PC-3 (cell line): Measurements from ENCODE around the gene SGK2. TPM values are rescaled to one million over a fixed set of nuclear protein-coding genes. Genes with fewer than 3 reads are reported as not detected.

Experiments used
- ATAC-seq: fragments of 200-7000 bp; cut with Tn5 transposase; 2 replicates; pipeline ENCODE4 v1.9.1; 2020; ENCODE audit warnings: mild to moderate bottlenecking, moderate library complexity
- BruUV-seq: library from RNA; stranded (reverse); fragments of 400-500 nt; replicated peaks from 2 replicates; lab custom pipeline; 2021; lab: Mats Ljungman, UMichigan
- CTCF ChIA-PET: fragments of 300-600 bp; sonication (Branson Sonifier 250); formaldehyde crosslinking; loops from one replicate; lab custom pipeline; 2022; ENCODE audit warnings: antibody characterized with exemption; lab: Charles Lee
- POLR2A ChIA-PET: fragments of 300-600 bp; sonication (Branson Sonifier 250); formaldehyde crosslinking; loops from one replicate; lab custom pipeline; 2022; ENCODE audit warnings: antibody characterized with exemption; ENCODE audit not compliant: unreplicated experiment; lab: Charles Lee
- DNase-seq: peaks from one replicate; pipeline ENCODE4 v3.0.0-alpha.2; 2015
- H2AFZ ChIP-seq: fragments of 300-600 bp; sonication (generic); 2 replicates; pipeline ENCODE4 v1.6.0; 2016; ENCODE audit warnings: antibody characterized with exemption, low read length
- H3F3A ChIP-seq: fragments of 300-600 bp; sonication (generic); one replicate; pipeline ENCODE4 v1.6.0; 2017; ENCODE audit warnings: antibody characterized with exemption, low read length, control low read depth, mild to moderate bottlenecking; ENCODE audit not compliant: unreplicated experiment
- H3K27ac ChIP-seq: fragments of 300-600 bp; sonication (generic); 2 replicates; pipeline ENCODE4 v1.5.1; 2016; ENCODE audit warnings: mild to moderate bottlenecking, low read length
- H3K27me3 ChIP-seq: fragments of 300-600 bp; sonication (generic); 2 replicates; pipeline ENCODE4 v1.6.1; 2016; ENCODE audit warnings: low read length, mixed read lengths
- H3K36me3 ChIP-seq: fragments of 300-600 bp; sonication (generic); 2 replicates; pipeline ENCODE4 v1.6.1; 2016; ENCODE audit warnings: low read depth, mixed run types, low read length, mixed read lengths
- H3K4me1 ChIP-seq: fragments of 300-600 bp; sonication (generic); 2 replicates; pipeline ENCODE4 v1.5.1; 2016; ENCODE audit warnings: low read length; ENCODE audit not compliant: insufficient read depth
- H3K4me2 ChIP-seq: fragments of 300-600 bp; sonication (generic); 2 replicates; pipeline ENCODE4 v1.6.0; 2016; ENCODE audit warnings: low read length
- H3K4me3 ChIP-seq: fragments of 300-600 bp; sonication (generic); 2 replicates; pipeline ENCODE4 v1.5.1; 2016; ENCODE audit warnings: mild to moderate bottlenecking, low read length, mixed read lengths
- H3K79me2 ChIP-seq: fragments of 300-600 bp; sonication (generic); 2 replicates; pipeline ENCODE4 v1.6.1; 2017; ENCODE audit warnings: low read length, mixed read lengths
- H3K9ac ChIP-seq: fragments of 300-600 bp; sonication (generic); 2 replicates; pipeline ENCODE4 v1.6.0; 2016; ENCODE audit warnings: mild to moderate bottlenecking, low read length
- H3K9me2 ChIP-seq: fragments of 300-600 bp; sonication (generic); replicated peaks from 2 replicates; pipeline ENCODE4 v1.6.1; 2016; ENCODE audit warnings: mixed run types, low read length, mixed read lengths
- H3K9me3 ChIP-seq: fragments of 300-600 bp; sonication (generic); 2 replicates; pipeline ENCODE4 v1.6.1; 2016; ENCODE audit warnings: low read length, mixed read lengths
- H4K20me1 ChIP-seq: fragments of 300-600 bp; sonication (generic); 2 replicates; pipeline ENCODE4 v1.6.1; 2016; ENCODE audit warnings: low read length, mixed read lengths
- CTCF ChIP-seq: fragments of 300-600 bp; sonication (generic); conservative IDR thresholded peaks from 2 replicates; pipeline ENCODE4 v1.5.1; 2017; ENCODE audit warnings: antibody characterized with exemption, low read depth, mild to moderate bottlenecking, low read length
- EZH2 ChIP-seq: fragments of 300-600 bp; sonication (generic); IDR thresholded peaks from one replicate; pipeline ENCODE4 v1.6.1; 2017; ENCODE audit warnings: antibody characterized with exemption, mild to moderate bottlenecking, low read length; ENCODE audit not compliant: unreplicated experiment
- EZH2phosphoT487 ChIP-seq: fragments of 300-600 bp; sonication (generic); IDR thresholded peaks from 2 replicates; pipeline ENCODE4 v1.6.1; 2018; ENCODE audit warnings: mild to moderate bottlenecking, antibody characterized with exemption, low read length, borderline replicate concordance
- intact Hi-C: fragments of 100-400 bp; cut with micrococcal nuclease; formaldehyde crosslinking; loops from 2 replicates; pipeline ENCODE4 v1.9.0; 2023
- total RNA-seq: library from RNA; depleted of rRNA; stranded (reverse); fragments of >200 nt; gene quantifications from 2 replicates; pipeline ENCODE4 v1.2.3, GENCODE V29; 2014

Gene SGK2
- total RNA-seq, 1 experiment from 2014 or later: 6.6 TPM

- no TSS peak for BruUV-seq
- CTCF ChIA-PET: no interaction called here
- no peak overlapping the region for H3K4me2 ChIP-seq
- DNase-seq: no peak
- H3K9me2 ChIP-seq: no peaks in the 10 kb centered on the region
- H3K36me3 ChIP-seq: no peaks in the 10 kb centered on the region
- no peak for ATAC-seq
- intact Hi-C loops: no loop called here
- POLR2A ChIA-PET: interaction anchor here (0.5 kb wide), 1 partner anchor 177 kb away, joined by 4 read pairs; no protein-coding TSS in a partner anchor
- H3K27ac ChIP-seq: no peak overlapping the region
- TF ChIP-seq EZH2phosphoT487 (no peak), CTCF (no peak), EZH2 (no peak)
- no peak overlapping the region for H2AFZ ChIP-seq
- H3F3A ChIP-seq: no peaks in the 10 kb centered on the region
- no peaks in the 10 kb centered on the region for H3K4me1 ChIP-seq
- H3K4me3 ChIP-seq: no peak overlapping the region
- no peaks in the 10 kb centered on the region for H3K27me3 ChIP-seq
- no peak overlapping the region for H3K9ac ChIP-seq
- no peaks in the 10 kb centered on the region for H3K79me2 ChIP-seq
- no peaks in the 10 kb centered on the region for H4K20me1 ChIP-seq
- H3K9me3 ChIP-seq: no peaks in the 10 kb centered on the region
These were observed 12.5 kb downstream of the SGK2 start for GRCh38 chr20:43571310-43571709.

- BruUV-seq: no TSS peak
- no peak for TF ChIP-seq EZH2
- TF ChIP-seq CTCF: no peak
- no peak for TF ChIP-seq EZH2phosphoT487
- POLR2A ChIA-PET: interaction anchor here (0.5 kb wide), 1 partner anchor 177 kb away, joined by 4 read pairs; no protein-coding TSS in a partner anchor
- H3K36me3 ChIP-seq: no peaks in the 10 kb centered on the region
- H3F3A ChIP-seq: no peaks in the 10 kb centered on the region
- CTCF ChIA-PET: no interaction called here
- no peak overlapping the region for H2AFZ ChIP-seq
- intact Hi-C loops: no loop called here
- no peaks in the 10 kb centered on the region for H3K4me1 ChIP-seq
- ATAC-seq (no peak), DNase-seq (no peak)
- no peaks in the 10 kb centered on the region for H3K9me3 ChIP-seq
- no peak overlapping the region for H3K27ac ChIP-seq
- H3K79me2 ChIP-seq: no peaks in the 10 kb centered on the region
- no peaks in the 10 kb centered on the region for H4K20me1 ChIP-seq
- no peaks in the 10 kb centered on the region for H3K27me3 ChIP-seq
- no peaks in the 10 kb centered on the region for H3K9me2 ChIP-seq
- H3K4me2 ChIP-seq: no peak overlapping the region
- H3K9ac ChIP-seq: no peak overlapping the region
- H3K4me3 ChIP-seq: no peak overlapping the region
These were observed 12.9 kb downstream of the SGK2 start for GRCh38 chr20:43571771-43572170.

- ChIA-PET CTCF (no interaction called here), POLR2A (no interaction called here)
- intact Hi-C loops: no loop called here
- BruUV-seq: no TSS peak
- no peak for TF ChIP-seq EZH2
- TF ChIP-seq EZH2phosphoT487: no peak
- TF ChIP-seq CTCF: no peak
- Histone ChIP-seq H3K4me2 (no peak overlapping the region), H3K9ac (no peak overlapping the region), H3K4me1 (no peaks in the 10 kb centered on the region), H4K20me1 (no peaks in the 10 kb centered on the region), H3K27ac (no peak overlapping the region), H3K9me2 (no peaks in the 10 kb centered on the region), H3K36me3 (no peaks in the 10 kb centered on the region), H3K4me3 (no peak overlapping the region), H3K79me2 (no peaks in the 10 kb centered on the region), H3K9me3 (no peaks in the 10 kb centered on the region), H2AFZ (no peak overlapping the region), H3F3A (no peaks in the 10 kb centered on the region), H3K27me3 (no peaks in the 10 kb centered on the region)
- DNase-seq (no peak), ATAC-seq (no peak)
These were observed 14.1 kb downstream of the SGK2 start for GRCh38 chr20:43572891-43573290.
